Naive thymus-derived CD4-positive, alpha-beta T cell (primary cell): ENCODE results near the gene ZNF66. TPM values are rescaled to one million over a fixed set of nuclear protein-coding genes. Genes with fewer than 3 reads are reported as not detected.
"Not testable (repeated sequence)": the region's sequence is repeated elsewhere in the genome, so short reads cannot be mapped to it uniquely, and the experiment has no call there.

ENCODE experiments used
- ATAC-seq: fragments of 150-1000 bp; cut with Tn5 transposase; 2 replicates; pipeline ENCODE4 v1.10.0; 2021; ENCODE audit warnings: mild to moderate bottlenecking, moderate library complexity
- CTCF ChIA-PET: fragments of 350-600 bp; sonication (Branson Sonifier 250); formaldehyde crosslinking; loops from one replicate; lab custom pipeline; 2021; ENCODE audit warnings: antibody characterized with exemption; lab: Charles Lee
- POLR2A ChIA-PET: fragments of 350-600 bp; sonication (Branson Sonifier 250); formaldehyde crosslinking; loops from one replicate; lab custom pipeline; 2021; ENCODE audit warnings: antibody characterized with exemption, inconsistent platforms; lab: Charles Lee
- DNase-seq, 9 donors: peaks; one replicate each; pipeline versions ENCODE4 v3.0.0 to v3.0.0-alpha.2; 2020 to 2022; ENCODE audit warnings: mixed read lengths in 1 of 9
- H3K27ac ChIP-seq: one replicate; pipeline ENCODE4 v1.7.0; 2013; ENCODE audit warnings: mild to moderate bottlenecking, low read depth, low read length, moderate library complexity
- H3K27me3 ChIP-seq, 2 donors: one replicate each; pipeline ENCODE4 v1.7.0; 2013; ENCODE audit warnings: low read length in 2 of 2, mild to moderate bottlenecking in 2 of 2, moderate library complexity in 2 of 2; ENCODE audit not compliant: control insufficient read depth in 2 of 2, insufficient read depth in 2 of 2
- H3K36me3 ChIP-seq, 3 experiments: 1 replicate in 2 of 3; 2 replicates in 1 of 3; pipeline ENCODE4 v1.7.0; 2013; ENCODE audit warnings: low read length in 3 of 3, mild to moderate bottlenecking in 3 of 3, moderate library complexity in 1 of 3; ENCODE audit not compliant: insufficient read depth in 3 of 3, control insufficient read depth in 2 of 3
- H3K4me1 ChIP-seq, 2 donors: one replicate each; pipeline ENCODE4 v1.7.0; 2013; ENCODE audit warnings: low read length in 2 of 2, mild to moderate bottlenecking in 2 of 2, moderate library complexity in 1 of 2; ENCODE audit not compliant: control insufficient read depth in 2 of 2, insufficient read depth in 2 of 2
- H3K4me3 ChIP-seq: 2 replicates; pipeline ENCODE4 v1.7.0; 2013; ENCODE audit warnings: mild to moderate bottlenecking, low read length
- H3K9me3 ChIP-seq, 3 experiments: 1 replicate in 2 of 3; 2 replicates in 1 of 3; pipeline ENCODE4 v1.7.0; 2013; ENCODE audit warnings: low read length in 3 of 3; ENCODE audit not compliant: control insufficient read depth in 2 of 3
- H3K27ac Mint-ChIP-seq, 9 donors: one replicate each; pipeline ENCODE4 v1.8.0; 2020 to 2022; ENCODE audit warnings: mixed read lengths in 9 of 9, mild to moderate bottlenecking in 8 of 9, moderate library complexity in 5 of 9, inconsistent platforms in 2 of 9
- H3K27me3 Mint-ChIP-seq, 5 donors: one replicate each; pipeline ENCODE4 v1.8.0; 2021 to 2022; ENCODE audit warnings: mixed read lengths in 5 of 5, mild to moderate bottlenecking in 1 of 5
- H3K36me3 Mint-ChIP-seq, 5 donors: one replicate each; pipeline ENCODE4 v1.8.0; 2020 to 2022; ENCODE audit warnings: mixed read lengths in 5 of 5, mild to moderate bottlenecking in 3 of 5, inconsistent platforms in 1 of 5
- H3K4me1 Mint-ChIP-seq, 7 donors: one replicate each; pipeline ENCODE4 v1.8.0; 2020 to 2022; ENCODE audit warnings: mixed read lengths in 7 of 7, mild to moderate bottlenecking in 3 of 7, inconsistent platforms in 1 of 7
- H3K4me3 Mint-ChIP-seq, 10 donors: one replicate each; pipeline ENCODE4 v1.8.0; 2020 to 2022; ENCODE audit warnings: mild to moderate bottlenecking in 10 of 10, mixed read lengths in 10 of 10, moderate library complexity in 6 of 10, inconsistent platforms in 2 of 10
- H3K9me3 Mint-ChIP-seq, 11 donors: one replicate each; pipeline ENCODE4 v1.8.0; 2020 to 2022; ENCODE audit warnings: mixed read lengths in 11 of 11, mild to moderate bottlenecking in 4 of 11, inconsistent platforms in 1 of 11, moderate library complexity in 1 of 11
- intact Hi-C, 2 donors: fragments of 100-400 bp; cut with micrococcal nuclease; formaldehyde crosslinking; loops; one replicate each; pipeline ENCODE4 v1.15.1; 2023
- polyA plus RNA-seq, 2 donors: library from polyadenylated mRNA; unstranded; fragments of 300-500 nt; fragmentation: Illumina TruSeq; gene quantifications; one replicate each; pipeline ENCODE4 v1.2.3, GENCODE V29; 2021
- total RNA-seq, 6 experiments: library from RNA in 5 of 6; stranded (reverse) in 5 of 6; gene quantifications; 1 replicate in 5 of 6; 2 replicates in 1 of 6; pipeline ENCODE4 v1.2.3 and lab custom pipeline; 2021 to 2026

Gene ZNF66
- total RNA-seq, result 10 to 100 TPM in 4 of 5 experiments, 1 to 10 TPM in 1; 7.6 to 18.5 (median 12.2) TPM
- 1 to 10 TPM; 2.6 to 4.1 TPM for polyA plus RNA-seq
- total RNA-seq (lab: John Stamatoyannopoulos, UW), result 14.9 reads per million, percentile 44 among the genes with 10 or more reads in this experiment

DNA sequence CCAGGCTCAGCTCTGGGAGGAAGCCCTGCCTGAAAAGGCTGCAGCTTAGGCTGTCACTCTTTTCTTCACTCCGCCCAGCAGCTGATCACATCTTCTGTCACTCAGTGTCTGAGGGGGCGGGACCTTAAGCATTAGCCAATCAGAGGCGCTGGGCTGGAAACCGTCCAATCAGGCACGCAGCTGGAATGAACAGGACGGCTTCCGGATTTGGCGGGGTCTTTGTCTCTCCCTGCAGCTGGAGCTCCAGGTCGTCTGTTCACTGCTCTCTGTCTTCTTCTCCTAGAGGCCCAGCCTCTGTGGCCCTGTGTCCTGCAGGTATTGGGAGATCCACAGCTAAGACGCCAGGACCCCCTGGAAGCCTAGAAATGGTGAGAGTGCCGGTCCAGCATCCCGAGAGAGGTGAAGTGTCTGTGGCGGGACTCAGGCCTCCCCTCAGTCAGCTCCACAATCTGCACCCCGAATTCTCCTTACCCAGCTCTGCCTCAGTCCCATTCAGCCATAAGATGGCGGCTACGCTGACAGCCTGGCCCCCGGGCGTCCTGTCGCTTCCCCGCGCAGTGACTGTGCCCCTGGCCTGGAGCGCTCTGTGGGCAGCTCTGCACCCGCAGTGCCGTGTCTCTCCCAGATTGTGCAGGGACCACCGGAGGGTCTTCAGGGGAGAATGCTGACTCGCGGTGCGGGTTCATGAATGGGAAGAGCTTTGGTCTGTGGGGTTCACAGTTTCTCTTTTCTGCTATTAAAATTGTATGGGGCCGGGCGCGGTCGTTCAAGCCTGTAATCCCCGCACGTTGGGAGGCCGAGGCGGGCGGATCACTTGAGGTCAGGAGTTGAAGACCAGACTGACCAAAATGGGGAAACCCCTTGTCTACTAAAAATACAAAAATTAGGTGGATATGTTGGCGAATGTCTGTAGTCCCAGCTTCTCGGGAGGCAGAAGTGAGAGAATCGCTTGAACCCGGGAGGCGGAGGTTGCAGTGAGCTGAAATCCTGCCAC, at the start of gene ZNF66:
ZNF66 (plus strand) TSS at position 222 of the 994 bp plus-strand sequence; CDS start at position 366, 144 bp downstream.
- H3K27me3 Mint-ChIP-seq, result no peaks in the 10 kb centered on the region
- peak within 1 kb of the TSS; percentile 92 to 100 (median 99) for H3K4me3 Mint-ChIP-seq
- ChIA-PET CTCF (interaction anchor here (0.5 to 0.6 kb wide), 2 partner anchors 148 to 234 kb away, joined by 3 to 4 read pairs; no protein-coding TSS in a partner anchor), POLR2A (interaction anchor here (0.7 to 2.0 kb wide), 16 partner anchors 113 to 1279 kb away, joined by 3 to 17 read pairs (median 4); partner anchors contain the start of genes ZNF100, ZNF430, ZNF431 and ZNF486)
- H3K4me1 Mint-ChIP-seq, result peaks cover 3 to 44% (median 31%) of the 10 kb centered on the region in 7 donors
- H3K36me3 Mint-ChIP-seq, result peaks cover 8 to 40% (median 28%) of the 10 kb centered on the region in 5 donors
- peaks cover 2 to 30% (median 18%) of the 10 kb centered on the region in 11 donors for H3K9me3 Mint-ChIP-seq
- Histone ChIP-seq H3K36me3 (peaks cover 0 to 13% (median 0%) of the 10 kb centered on the region in 3 experiments), H3K9me3 (peaks cover 0 to 8% (median 0%) of the 10 kb centered on the region in 3 experiments), H3K27ac (peak within 1 kb of the TSS; percentile 81), H3K27me3 (no peaks in the 10 kb centered on the region), H3K4me1 (peaks cover 0 to 5% of the 10 kb centered on the region in 2 donors), H3K4me3 (peak within 1 kb of the TSS; percentile 99)
- peak; percentile 84 to 96 (median 95) for DNase-seq
- H3K27ac Mint-ChIP-seq, result peak within 1 kb of the TSS; percentile 86 to 97 (median 93)
- ATAC-seq, result peak; percentile 99
- intact Hi-C loops, result loop anchor here (1.0 to 10.0 kb wide), 22 partner anchors 115 to 1858 kb away; partner anchors contain the start of genes ZNF429 (in 2 of the 2), ZNF43 (in 2 of the 2), ZNF430 (in 2 of the 2) and ZNF486 (in 2 of the 2)

- H3K4me3 Mint-ChIP-seq, H3K27ac Mint-ChIP-seq, H3K4me1 ChIP-seq, H3K27me3 ChIP-seq, H3K9me3 ChIP-seq, CTCF ChIA-PET, ATAC-seq, DNase-seq, H3K4me1 Mint-ChIP-seq, intact Hi-C loops, H3K36me3 Mint-ChIP-seq, POLR2A ChIA-PET, H3K27ac ChIP-seq, H3K4me3 ChIP-seq, H3K27me3 Mint-ChIP-seq, H3K36me3 ChIP-seq: not testable (repeated sequence)
- peaks cover 3 to 49% (median 14%) of the 10 kb centered on the region in 11 donors for H3K9me3 Mint-ChIP-seq
Measured at GRCh38 chr19:20750169-20750568, 25.9 kb upstream of the ZNF66 start.

- POLR2A ChIA-PET, H3K4me1 ChIP-seq, DNase-seq, H3K4me3 ChIP-seq, H3K4me3 Mint-ChIP-seq, H3K27me3 Mint-ChIP-seq, H3K27ac Mint-ChIP-seq, H3K9me3 ChIP-seq, H3K27ac ChIP-seq, ATAC-seq, H3K27me3 ChIP-seq, H3K4me1 Mint-ChIP-seq, H3K36me3 ChIP-seq, H3K36me3 Mint-ChIP-seq, intact Hi-C loops: not testable (repeated sequence)
- CTCF ChIA-PET, result interaction anchor here (0.6 kb wide), 1 partner anchor 43 kb away, joined by 4 read pairs; no protein-coding TSS in a partner anchor
- peaks cover 3 to 45% (median 10%) of the 10 kb centered on the region in 11 donors for H3K9me3 Mint-ChIP-seq
Measured at GRCh38 chr19:20752291-20752690, 23.8 kb upstream of the ZNF66 start.

- ATAC-seq, H3K4me3 Mint-ChIP-seq, H3K27ac Mint-ChIP-seq, POLR2A ChIA-PET, H3K36me3 ChIP-seq, DNase-seq, H3K4me3 ChIP-seq, H3K9me3 ChIP-seq, H3K27me3 ChIP-seq, H3K27ac ChIP-seq, CTCF ChIA-PET, H3K4me1 ChIP-seq, intact Hi-C loops, H3K27me3 Mint-ChIP-seq, H3K4me1 Mint-ChIP-seq: not testable (repeated sequence)
- Mint-ChIP-seq H3K9me3 (peaks cover 15 to 65% (median 33%) of the 10 kb centered on the region in 11 donors), H3K36me3 (peaks cover 2 to 23% (median 7%) of the 10 kb centered on the region in 5 donors)
Measured at GRCh38 chr19:20769225-20769736, 6.8 kb upstream of the ZNF66 start.

GRCh38 chr19:20787786-20788185, 11.7 kb downstream of the ZNF66 start:
- peaks cover 0 to 11% (median 5%) of the 10 kb centered on the region in 7 donors for H3K4me1 Mint-ChIP-seq
- Histone ChIP-seq H3K4me1 (no peaks in the 10 kb centered on the region), H3K9me3 (peaks cover 0 to 39% (median 16%) of the 10 kb centered on the region in 3 experiments), H3K36me3 (peaks cover 5 to 29% (median 10%) of the 10 kb centered on the region in 3 experiments), H3K4me3 (no peak overlapping the region), H3K27me3 (no peaks in the 10 kb centered on the region), H3K27ac (no peak overlapping the region)
- H3K36me3 Mint-ChIP-seq, result peaks cover 36 to 78% (median 74%) of the 10 kb centered on the region in 5 donors
- ATAC-seq, result no peak
- H3K9me3 Mint-ChIP-seq, result peaks cover 14 to 96% (median 58%) of the 10 kb centered on the region in 11 donors
- CTCF ChIA-PET, result no interaction called here
- POLR2A ChIA-PET, result no interaction called here
- H3K27me3 Mint-ChIP-seq, result no peaks in the 10 kb centered on the region
- intact Hi-C loops, result no loop called here
- H3K4me3 Mint-ChIP-seq, result no peak overlapping the region
- H3K27ac Mint-ChIP-seq, result no peak overlapping the region
- DNase-seq, result no peak

DNA sequence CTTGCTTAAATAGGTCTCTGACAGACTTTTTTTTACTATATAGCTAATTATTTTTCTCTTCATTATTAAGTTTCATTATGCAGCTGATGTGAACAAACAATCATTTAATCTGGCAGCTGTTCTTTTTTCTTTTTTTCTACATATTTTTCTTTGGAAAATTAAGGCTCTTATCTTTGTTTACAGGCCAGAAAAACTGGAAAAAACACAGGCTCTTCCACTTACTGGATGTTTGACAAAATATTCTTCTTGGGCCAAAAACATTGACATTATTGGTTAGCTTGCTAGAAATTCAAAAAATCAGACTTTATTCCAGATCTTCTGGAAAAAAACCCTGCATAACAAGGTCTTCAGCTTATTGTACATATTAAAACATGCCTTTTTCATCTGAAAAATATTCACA, 15.7 kb downstream of the ZNF66 start:
- Mint-ChIP-seq H3K27me3 (no peaks in the 10 kb centered on the region), H3K27ac (no peak overlapping the region), H3K36me3 (peaks cover 20 to 77% (median 70%) of the 10 kb centered on the region in 5 donors), H3K4me1 (peaks cover 0 to 4% (median 0%) of the 10 kb centered on the region in 7 donors), H3K4me3 (no peak overlapping the region), H3K9me3 (peaks cover 4 to 93% (median 45%) of the 10 kb centered on the region in 11 donors)
- ATAC-seq (no peak), DNase-seq (no peak)
- H3K4me1 ChIP-seq, result no peaks in the 10 kb centered on the region
- peaks cover 0 to 23% (median 0%) of the 10 kb centered on the region in 3 experiments for H3K36me3 ChIP-seq
- peaks cover 0 to 21% (median 8%) of the 10 kb centered on the region in 3 experiments for H3K9me3 ChIP-seq
- no peaks in the 10 kb centered on the region for H3K27me3 ChIP-seq
- ChIA-PET POLR2A (no interaction called here), CTCF (no interaction called here)
- H3K4me3 ChIP-seq, result no peak overlapping the region
- no peak overlapping the region for H3K27ac ChIP-seq
- intact Hi-C loops, result no loop called here
